Tibial nerve (tissue), 4 donors: Measurements from ENCODE around the gene SPRED1. TPM values are rescaled to one million over a fixed set of nuclear protein-coding genes. Genes with fewer than 3 reads are reported as not detected.

Experiments
- DNase-seq, 2 donors: peaks; one replicate each; pipeline ENCODE4 v3.0.0-alpha.2; 2019; ENCODE audit warnings: low spot score in 2 of 2
- H3K27ac ChIP-seq, 4 donors: fragments of 200-600 bp; sonication (generic) in 3 of 4; one replicate each; pipeline ENCODE4 v1.5.1; 2017 to 2019; ENCODE audit warnings: mild to moderate bottlenecking in 1 of 4
- H3K27me3 ChIP-seq, 2 donors: fragments of 200-600 bp; sonication (generic) in 1 of 2; one replicate each; pipeline versions ENCODE4 v1.5.1 to v1.6.0; 2017 to 2019
- H3K36me3 ChIP-seq, 3 donors: fragments of 200-600 bp; sonication (generic); one replicate each; pipeline ENCODE4 v1.5.1; 2018 to 2019
- H3K4me1 ChIP-seq, 4 donors: fragments of 200-600 bp; sonication (generic) in 3 of 4; one replicate each; pipeline ENCODE4 v1.5.1; 2017 to 2019
- H3K4me3 ChIP-seq, 4 donors: fragments of 200-600 bp; sonication (generic) in 3 of 4; one replicate each; pipeline ENCODE4 v1.5.1; 2017 to 2019; ENCODE audit warnings: mild to moderate bottlenecking in 1 of 4, moderate library complexity in 1 of 4
- H3K9me3 ChIP-seq, 4 donors: fragments of 200-600 bp; sonication (generic) in 3 of 4; one replicate each; pipeline ENCODE4 v1.5.1; 2017 to 2019
- CTCF ChIP-seq, 5 experiments: fragments of 200-600 bp in 3 of 5; fragments of 450-650 bp in 2 of 5; sonication (generic) in 3 of 5; IDR thresholded peaks; one replicate each; pipeline ENCODE4 v1.5.1; 2016 to 2019; ENCODE audit warnings: antibody characterized with exemption in 5 of 5, mild to moderate bottlenecking in 3 of 5, moderate library complexity in 2 of 5
- EP300 ChIP-seq, 2 donors: sonication (generic); formaldehyde crosslinking; IDR thresholded peaks; one replicate each; pipeline ENCODE4 v1.6.1; 2017; ENCODE audit warnings: antibody characterized with exemption in 2 of 2, mild to moderate bottlenecking in 1 of 2
- POLR2A ChIP-seq, 2 donors: fragments of 450-650 bp; IDR thresholded peaks; one replicate each; pipeline ENCODE4 v1.6.1; 2017; ENCODE audit warnings: antibody characterized with exemption in 2 of 2, mild to moderate bottlenecking in 2 of 2, moderate library complexity in 2 of 2
- WGBS, 2 donors: methylation state at CpG; one replicate each; pipeline ENCODE4 v1.1.5; 2018; 5-methylcytosine and 5-hydroxymethylcytosine counted together
- total RNA-seq, 4 donors: library from RNA; depleted of rRNA; stranded (reverse); fragments of >200 nt; gene quantifications; one replicate each; pipeline ENCODE4 v1.1.0, GENCODE V29; 2016

SPRED1 gene
- total RNA-seq, 4 donors from 2014 or later = 20.4 to 35.0 (median 29.0) TPM

- H3K36me3 ChIP-seq = no peaks in the 10 kb centered on the region
- TF ChIP-seq POLR2A (IDR thresholded peaks at IDR 0.05) = no peak
- TF ChIP-seq EP300 (IDR thresholded peaks at IDR 0.05) = no peak
- TF ChIP-seq CTCF (IDR thresholded peaks at IDR 0.05) = no peak
- no peaks in the 10 kb centered on the region for H3K27me3 ChIP-seq
- no peaks in the 10 kb centered on the region for H3K9me3 ChIP-seq
- no peak overlapping the region for H3K27ac ChIP-seq
- peaks cover 0 to 32% (median 0%) of the 10 kb centered on the region in 4 donors for H3K4me1 ChIP-seq
- WGBS, 2 donors = 79 to 97% methylated on average over 1 of the region's 1 CpG
- DNase-seq = no peak
- H3K4me3 ChIP-seq = no peak overlapping the region
Observed at GRCh38 chr15:38215707-38216106, 36.9 kb upstream of the SPRED1 start.

- Histone ChIP-seq H3K9me3 (no peaks in the 10 kb centered on the region), H3K4me3 (no peak overlapping the region), H3K27ac (no peak overlapping the region), H3K27me3 (no peaks in the 10 kb centered on the region), H3K4me1 (peaks cover 0 to 32% (median 0%) of the 10 kb centered on the region in 4 donors), H3K36me3 (no peaks in the 10 kb centered on the region)
- no peak for DNase-seq
- TF ChIP-seq CTCF (IDR thresholded peaks at IDR 0.05) (no peak), EP300 (IDR thresholded peaks at IDR 0.05) (no peak), POLR2A (IDR thresholded peaks at IDR 0.05) (no peak)
- WGBS, 2 donors = 56 to 65% methylated on average over 4 of the region's 4 CpGs
Observed at GRCh38 chr15:38216763-38217162, 35.9 kb upstream of the SPRED1 start.

- Histone ChIP-seq H3K4me3 (no peak overlapping the region), H3K36me3 (no peaks in the 10 kb centered on the region), H3K9me3 (no peaks in the 10 kb centered on the region), H3K4me1 (peaks cover 0 to 32% (median 0%) of the 10 kb centered on the region in 4 donors), H3K27ac (peak overlapping the region in 1 of 4 donors; percentile 12), H3K27me3 (no peaks in the 10 kb centered on the region)
- no peak for DNase-seq
- TF ChIP-seq EP300 (IDR thresholded peaks at IDR 0.05) (no peak), CTCF (IDR thresholded peaks at IDR 0.05) (no peak), POLR2A (IDR thresholded peaks at IDR 0.05) (no peak)
- WGBS, 2 donors = 38 to 52% methylated on average over 3 of the region's 3 CpGs
Observed at GRCh38 chr15:38217191-38217595, 35.4 kb upstream of the SPRED1 start.

- DNase-seq = no peak
- H3K27ac ChIP-seq = peak overlapping the region in 1 of 4 donors; percentile 12
Observed at GRCh38 chr15:38217788-38218609, 34.6 kb upstream of the SPRED1 start.

More at GRCh38 chr15:38217788-38218609, 34.6 kb upstream of the SPRED1 start:
- Histone ChIP-seq H3K4me1 (peaks cover 0 to 26% (median 0%) of the 10 kb centered on the region in 4 donors), H3K9me3 (no peaks in the 10 kb centered on the region), H3K27me3 (no peaks in the 10 kb centered on the region), H3K4me3 (no peak overlapping the region), H3K36me3 (no peaks in the 10 kb centered on the region)
- 58 to 60% methylated on average over 3 of the region's 3 CpGs for WGBS, 2 donors
- TF ChIP-seq POLR2A (IDR thresholded peaks at IDR 0.05) (no peak), CTCF (IDR thresholded peaks at IDR 0.05) (no peak), EP300 (IDR thresholded peaks at IDR 0.05) (no peak)
